ENCODE measurements around the gene POLE.
A peak's percentile ranks its signal among the peaks of the same experiment; 100 is the strongest.

The POLE gene

DNA sequence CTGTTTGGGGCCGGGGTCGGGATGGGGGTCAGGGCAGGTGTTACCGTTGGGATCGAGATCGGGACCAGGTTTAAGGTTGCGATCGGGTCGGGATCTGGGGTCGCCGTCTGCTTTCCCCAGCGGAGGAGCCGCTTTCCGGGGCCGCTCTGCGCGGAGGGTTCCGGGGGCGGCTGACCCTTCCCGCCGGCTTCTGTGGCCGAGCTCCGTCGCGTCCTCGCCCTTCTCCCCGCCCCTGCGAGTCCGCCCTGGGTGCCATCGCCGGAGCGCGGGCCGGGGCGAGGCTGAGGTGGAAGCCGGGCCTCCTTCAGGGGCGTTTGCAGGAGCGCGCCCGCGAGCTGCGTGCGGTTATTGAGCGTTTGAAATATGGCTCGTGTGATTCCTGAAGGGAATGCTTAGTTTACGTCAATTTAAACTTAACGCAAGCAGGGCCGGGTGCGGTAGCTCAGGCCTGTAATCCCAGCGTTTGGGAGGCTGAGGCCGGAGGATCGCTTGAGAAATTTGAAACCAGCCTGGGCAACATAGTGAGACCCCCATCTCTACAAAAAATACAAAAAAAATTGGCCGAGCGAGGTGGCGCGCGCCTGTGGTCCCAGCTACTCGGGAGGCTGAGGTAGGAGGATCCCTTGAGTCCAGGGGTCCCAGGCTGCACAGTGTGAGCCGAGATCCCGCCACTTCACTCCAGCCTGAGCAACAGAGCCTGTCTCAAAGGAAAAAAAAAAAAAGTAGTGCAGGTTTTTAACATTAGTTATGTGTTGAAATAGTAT, 24.1 kb upstream of the POLE start:
- Histone ChIP-seq H3K27ac (ENCODE audit: low read length, poor library complexity, severe bottlenecking) (no peak overlapping the region), H3K9ac (ENCODE audit: low read length) (peak overlapping the region; percentile 90), H3K4me3 (ENCODE audit: insufficient read depth in 1 of 2, low read depth in 1 of 2, low read length in 2 of 2) (peak overlapping the region; percentile 93 to 98), H2AFZ (ENCODE audit: low read depth, low read length) (peak overlapping the region; percentile 62), H4K91ac (ENCODE audit: low read length) (no peak overlapping the region), H3K4me2 (ENCODE audit: low read length, poor library complexity, severe bottlenecking) (peak overlapping the region; percentile 91), H3K27me3 (ENCODE audit: control insufficient read depth in 1 of 2, insufficient read depth in 1 of 2, low read length in 2 of 2) (no peaks in the 10 kb centered on the region), H3K79me1 (replicated peaks; ENCODE audit: low read length, poor library complexity, severe bottlenecking) (peaks cover 15% of the 10 kb centered on the region), H3K18ac (ENCODE audit: low read depth in 1 of 2, low read length in 2 of 2) (peak overlapping the region in 1 of 2 experiments; percentile 83), H4K8ac (ENCODE audit: low read length) (peak overlapping the region; percentile 22), H3K4me1 (ENCODE audit: control insufficient read depth, insufficient read depth, low read depth, low read length) (peaks cover 4% of the 10 kb centered on the region), H3K4ac (ENCODE audit: low read depth in 1 of 2, low read length in 2 of 2) (peak overlapping the region in 1 of 2 experiments; percentile 84), H3K23ac (ENCODE audit: low read length in 2 of 2) (peak overlapping the region in 1 of 2 experiments; percentile 80), H2BK15ac (ENCODE audit: low read depth, poor library complexity, severe bottlenecking) (no peak overlapping the region), H3K36me3 (ENCODE audit: control insufficient read depth in 1 of 2, insufficient read depth in 2 of 2, low read depth in 1 of 2, low read length in 2 of 2) (peaks cover 11 to 18% of the 10 kb centered on the region in 2 experiments), H2AK5ac (ENCODE audit: low read length, severe bottlenecking) (no peak overlapping the region), H2BK12ac (ENCODE audit: low read length in 2 of 2) (peak overlapping the region in 1 of 2 experiments; percentile 6), H3K14ac (ENCODE audit: low read length in 2 of 2) (no peak overlapping the region), H2BK120ac (ENCODE audit: low read depth, low read length) (no peak overlapping the region), H3K9me3 (ENCODE audit: control insufficient read depth, low read length) (no peaks in the 10 kb centered on the region), H2BK5ac (ENCODE audit: low read depth, low read length, poor library complexity, severe bottlenecking) (no peak overlapping the region)
- peak; percentile 50 for DNase-seq
- 22% methylated on average over 36 of the region's 59 CpGs for whole genome bisulfite sequencing

GRCh38 chr12:132710405-132711079, 23.4 kb upstream of the POLE start, which contains the start of gene PGAM5:
Gene PGAM5 (plus strand): TSS chr12:132710842. CDS start chr12:132710877, 35 bp downstream.
- peak within 1 kb of the TSS; percentile 77 for H4K8ac ChIP-seq (ENCODE audit: low read length)
- peak within 1 kb of the TSS; percentile 30 for H2BK120ac ChIP-seq (ENCODE audit: low read depth, low read length)
- peak within 1 kb of the TSS; percentile 83 for H3K27ac ChIP-seq (ENCODE audit: low read length, poor library complexity, severe bottlenecking)
- H2BK12ac ChIP-seq (ENCODE audit: low read length in 2 of 2) = peak within 1 kb of the TSS in 1 of 2 experiments; percentile 19
- WGBS = under 1% methylated on average over 75 of the region's 94 CpGs
- peak within 1 kb of the TSS; percentile 96 for H2AFZ ChIP-seq (ENCODE audit: low read depth, low read length)
- H4K91ac ChIP-seq (ENCODE audit: low read length) = peak within 1 kb of the TSS; percentile 43
- peaks cover 13% of the 10 kb centered on the region for H3K79me1 ChIP-seq (replicated peaks; ENCODE audit: low read length, poor library complexity, severe bottlenecking)
- DNase-seq = peak; percentile 79
- no peak within 1 kb of the TSS for H3K14ac ChIP-seq (ENCODE audit: low read length in 2 of 2)
- peak within 1 kb of the TSS; percentile 90 for H3K9ac ChIP-seq (ENCODE audit: low read length)
- H3K4me1 ChIP-seq (ENCODE audit: control insufficient read depth, insufficient read depth, low read depth, low read length) = peaks cover 4% of the 10 kb centered on the region
- H2BK15ac ChIP-seq (ENCODE audit: low read depth, poor library complexity, severe bottlenecking) = no peak within 1 kb of the TSS
- H2BK5ac ChIP-seq (ENCODE audit: low read depth, low read length, poor library complexity, severe bottlenecking) = no peak within 1 kb of the TSS
- peak within 1 kb of the TSS; percentile 69 to 80 for H3K23ac ChIP-seq (ENCODE audit: low read length in 2 of 2)
- peaks cover 7 to 13% of the 10 kb centered on the region in 2 experiments for H3K36me3 ChIP-seq (ENCODE audit: control insufficient read depth in 1 of 2, insufficient read depth in 2 of 2, low read depth in 1 of 2, low read length in 2 of 2)
- H3K9me3 ChIP-seq (ENCODE audit: control insufficient read depth, low read length) = no peaks in the 10 kb centered on the region
- peak within 1 kb of the TSS; percentile 14 to 83 for H3K18ac ChIP-seq (ENCODE audit: low read depth in 1 of 2, low read length in 2 of 2)
- H3K4me3 ChIP-seq (ENCODE audit: insufficient read depth in 1 of 2, low read depth in 1 of 2, low read length in 2 of 2) = peak within 1 kb of the TSS; percentile 93 to 98
- H3K27me3 ChIP-seq (ENCODE audit: control insufficient read depth in 1 of 2, insufficient read depth in 1 of 2, low read length in 2 of 2) = no peaks in the 10 kb centered on the region
- H3K4me2 ChIP-seq (ENCODE audit: low read length, poor library complexity, severe bottlenecking) = peak within 1 kb of the TSS; percentile 91
- H3K4ac ChIP-seq (ENCODE audit: low read depth in 1 of 2, low read length in 2 of 2) = peak within 1 kb of the TSS; percentile 35 to 84
- no peak within 1 kb of the TSS for H2AK5ac ChIP-seq (ENCODE audit: low read length, severe bottlenecking)

GRCh38 chr12:132710043-132710404, 22.9 kb upstream of the POLE start:
- Histone ChIP-seq H2BK15ac (ENCODE audit: low read depth, poor library complexity, severe bottlenecking) (no peak overlapping the region), H4K91ac (ENCODE audit: low read length) (peak overlapping the region; percentile 35), H2BK12ac (ENCODE audit: low read length in 2 of 2) (no peak overlapping the region)

DNA sequence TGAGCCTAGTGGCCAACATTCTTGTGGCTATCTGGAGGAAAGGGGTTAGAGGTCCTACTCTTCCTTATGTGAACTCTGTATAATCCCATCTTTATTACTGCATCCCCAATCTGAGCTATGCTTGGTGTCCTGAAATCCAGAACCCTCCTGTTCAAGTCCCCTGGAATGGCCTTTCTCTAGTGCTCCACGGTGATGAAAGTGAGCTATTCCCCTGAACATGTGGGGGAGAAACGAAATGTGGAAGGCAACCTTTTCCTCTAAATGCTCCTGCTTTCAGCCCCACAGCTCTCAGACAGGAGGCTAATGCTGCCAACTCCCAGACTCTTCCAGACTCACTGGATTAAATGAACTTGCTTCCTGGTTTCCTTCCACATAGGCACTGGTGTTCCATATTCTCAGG, 21.0 kb upstream of the POLE start:
- no peaks in the 10 kb centered on the region for H3K9me3 ChIP-seq (ENCODE audit: control insufficient read depth, low read length)
- no peak overlapping the region for H2BK15ac ChIP-seq (ENCODE audit: low read depth, poor library complexity, severe bottlenecking)
- no peak overlapping the region for H3K4me3 ChIP-seq (ENCODE audit: insufficient read depth in 1 of 2, low read depth in 1 of 2, low read length in 2 of 2)
- peak overlapping the region; percentile 65 for H4K8ac ChIP-seq (ENCODE audit: low read length)
- no peak overlapping the region for H2BK120ac ChIP-seq (ENCODE audit: low read depth, low read length)
- no peak overlapping the region for H3K4ac ChIP-seq (ENCODE audit: low read depth in 1 of 2, low read length in 2 of 2)
- H3K9ac ChIP-seq (ENCODE audit: low read length) = no peak overlapping the region
- 98% methylated on average over 2 of the region's 2 CpGs for WGBS
- no peak for DNase-seq
- peaks cover 14% of the 10 kb centered on the region for H3K4me1 ChIP-seq (ENCODE audit: control insufficient read depth, insufficient read depth, low read depth, low read length)
- H2BK5ac ChIP-seq (ENCODE audit: low read depth, low read length, poor library complexity, severe bottlenecking) = no peak overlapping the region
- H3K27me3 ChIP-seq (ENCODE audit: control insufficient read depth in 1 of 2, insufficient read depth in 1 of 2, low read length in 2 of 2) = no peaks in the 10 kb centered on the region
- peaks cover 7 to 13% of the 10 kb centered on the region in 2 experiments for H3K36me3 ChIP-seq (ENCODE audit: control insufficient read depth in 1 of 2, insufficient read depth in 2 of 2, low read depth in 1 of 2, low read length in 2 of 2)
- peaks cover 4% of the 10 kb centered on the region for H3K79me1 ChIP-seq (replicated peaks; ENCODE audit: low read length, poor library complexity, severe bottlenecking)
- H2BK12ac ChIP-seq (ENCODE audit: low read length in 2 of 2) = no peak overlapping the region
- no peak overlapping the region for H3K14ac ChIP-seq (ENCODE audit: low read length in 2 of 2)
- no peak overlapping the region for H3K18ac ChIP-seq (ENCODE audit: low read depth in 1 of 2, low read length in 2 of 2)
- H4K91ac ChIP-seq (ENCODE audit: low read length) = no peak overlapping the region
- H3K4me2 ChIP-seq (ENCODE audit: low read length, poor library complexity, severe bottlenecking) = no peak overlapping the region
- no peak overlapping the region for H2AK5ac ChIP-seq (ENCODE audit: low read length, severe bottlenecking)
- H2AFZ ChIP-seq (ENCODE audit: low read depth, low read length) = no peak overlapping the region
- no peak overlapping the region for H3K23ac ChIP-seq (ENCODE audit: low read length in 2 of 2)
- no peak overlapping the region for H3K27ac ChIP-seq (ENCODE audit: low read length, poor library complexity, severe bottlenecking)

More at GRCh38 chr12:132710043-132710404, 22.9 kb upstream of the POLE start:
- Histone ChIP-seq H3K14ac (ENCODE audit: low read length in 2 of 2) (no peak overlapping the region), H3K36me3 (ENCODE audit: control insufficient read depth in 1 of 2, insufficient read depth in 2 of 2, low read depth in 1 of 2, low read length in 2 of 2) (peaks cover 6 to 12% of the 10 kb centered on the region in 2 experiments), H2BK5ac (ENCODE audit: low read depth, low read length, poor library complexity, severe bottlenecking) (no peak overlapping the region), H3K18ac (ENCODE audit: low read depth in 1 of 2, low read length in 2 of 2) (peak overlapping the region; percentile 14 to 79), H3K9me3 (ENCODE audit: control insufficient read depth, low read length) (no peaks in the 10 kb centered on the region), H2AK5ac (ENCODE audit: low read length, severe bottlenecking) (no peak overlapping the region), H3K9ac (ENCODE audit: low read length) (peak overlapping the region; percentile 90), H3K4ac (ENCODE audit: low read depth in 1 of 2, low read length in 2 of 2) (peak overlapping the region; percentile 35 to 79), H3K27me3 (ENCODE audit: control insufficient read depth in 1 of 2, insufficient read depth in 1 of 2, low read length in 2 of 2) (no peaks in the 10 kb centered on the region), H3K4me1 (ENCODE audit: control insufficient read depth, insufficient read depth, low read depth, low read length) (peaks cover 4% of the 10 kb centered on the region), H3K4me3 (ENCODE audit: insufficient read depth in 1 of 2, low read depth in 1 of 2, low read length in 2 of 2) (peak overlapping the region; percentile 93 to 98), H4K8ac (ENCODE audit: low read length) (peak overlapping the region; percentile 77), H3K4me2 (ENCODE audit: low read length, poor library complexity, severe bottlenecking) (peak overlapping the region; percentile 78), H3K23ac (ENCODE audit: low read length in 2 of 2) (peak overlapping the region in 1 of 2 experiments; percentile 69), H2AFZ (ENCODE audit: low read depth, low read length) (peak overlapping the region; percentile 96), H3K27ac (ENCODE audit: low read length, poor library complexity, severe bottlenecking) (peak overlapping the region; percentile 83), H3K79me1 (replicated peaks; ENCODE audit: low read length, poor library complexity, severe bottlenecking) (peaks cover 12% of the 10 kb centered on the region), H2BK120ac (ENCODE audit: low read depth, low read length) (peak overlapping the region; percentile 30)
- DNase-seq = no peak
- under 1% methylated on average over 26 of the region's 26 CpGs for WGBS
